GM12878 (cell line): Measurements from ENCODE around the gene HES7. TPM values are rescaled to one million over a fixed set of nuclear protein-coding genes. Genes with fewer than 3 reads are reported as not detected.

Experiments
- ATAC-seq: fragments of 200-7000 bp; cut with Tn5 transposase; 3 replicates; pipeline ENCODE4 v1.9.1; 2020; ENCODE audit warnings: mild to moderate bottlenecking, moderate library complexity
- BruUV-seq: library from RNA; stranded (reverse); fragments of 400-500 nt; replicated peaks from 2 replicates; lab custom pipeline; 2021; lab: Mats Ljungman, UMichigan
- CTCF ChIA-PET: fragments of 300-600 bp; sonication (Branson Sonifier 250); formaldehyde crosslinking; extraction: SDS; loops from one replicate; lab custom pipeline; 2021; ENCODE audit warnings: inconsistent platforms; lab: Yijun Ruan, JAX
- POLR2A ChIA-PET: fragments of 350-600 bp; formaldehyde crosslinking; extraction: SDS; loops from one replicate; lab custom pipeline; 2021; ENCODE audit warnings: inconsistent platforms; lab: Charles Lee
- RAD21 ChIA-PET: fragments of 300-600 bp; sonication (Branson Sonifier 250); formaldehyde crosslinking; loops from one replicate; lab custom pipeline; 2023; ENCODE audit warnings: antibody characterized with exemption; ENCODE audit not compliant: unreplicated experiment; lab: Charles Lee
- SMC1A ChIA-PET: fragments of 300-600 bp; sonication (Branson Sonifier 250); formaldehyde crosslinking; loops from one replicate; lab custom pipeline; 2023; ENCODE audit not compliant: unreplicated experiment, uncharacterized antibody; lab: Charles Lee
- DNase-seq: peaks from one replicate; pipeline ENCODE4 v3.0.0-alpha.2; 2011; ENCODE audit warnings: low read depth, low spot score
- FAIRE-seq: peaks from 3 replicates; lab custom pipeline; 2011; peaks lifted over from hg19 to GRCh38; lab: Jason Lieb, UNC
- H2AFZ ChIP-seq: 2 replicates; pipeline ENCODE4 v1.6.0; 2011; ENCODE audit warnings: low read depth, low read length, control low read depth; ENCODE audit not compliant: control insufficient read depth
- H3K27ac ChIP-seq: 2 replicates; pipeline ENCODE4 v1.5.1; 2011; ENCODE audit warnings: control low read depth; ENCODE audit not compliant: control insufficient read depth, insufficient read depth
- H3K27me3 ChIP-seq, 2 experiments: replicated peaks in 1 of 2; 2 replicates each; pipeline versions ENCODE4 v1.6.0 to v1.6.1; 2011; ENCODE audit warnings: low read length in 1 of 2; ENCODE audit not compliant: control insufficient read depth in 2 of 2, insufficient read depth in 2 of 2
- H3K36me3 ChIP-seq, 2 experiments: 2 replicates each; pipeline ENCODE4 v1.5.1; 2011; ENCODE audit warnings: low read length in 1 of 2; ENCODE audit not compliant: control insufficient read depth in 2 of 2, insufficient read depth in 2 of 2
- H3K4me1 ChIP-seq: 2 replicates; pipeline ENCODE4 v1.6.1; 2011; ENCODE audit warnings: mild to moderate bottlenecking, low read length, moderate library complexity, mixed read lengths; ENCODE audit not compliant: control insufficient read depth, insufficient read depth
- H3K4me2 ChIP-seq: 2 replicates; pipeline ENCODE4 v1.6.0; 2011; ENCODE audit warnings: control low read depth; ENCODE audit not compliant: control insufficient read depth, insufficient read depth
- H3K4me3 ChIP-seq: fragments of 200-600 bp; sonication (generic); 2 replicates; pipeline ENCODE4 v1.5.1; 2016
- H3K79me2 ChIP-seq: 2 replicates; pipeline ENCODE4 v1.6.0; 2011; ENCODE audit warnings: low read length; ENCODE audit not compliant: control insufficient read depth, insufficient read depth
- H3K9ac ChIP-seq: 2 replicates; pipeline ENCODE4 v1.8.0; 2011; ENCODE audit warnings: low read length, control low read depth, mixed read lengths; ENCODE audit not compliant: control insufficient read depth, insufficient read depth
- H3K9me3 ChIP-seq: replicated peaks from 3 replicates; pipeline ENCODE4 v1.5.1; 2011; ENCODE audit warnings: mild to moderate bottlenecking, low read length; ENCODE audit not compliant: control insufficient read depth, insufficient read depth
- H4K20me1 ChIP-seq: 2 replicates; pipeline ENCODE4 v1.6.0; 2011; ENCODE audit not compliant: control insufficient read depth, insufficient read depth
- FOS ChIP-seq: IDR thresholded peaks from 3 replicates; pipeline ENCODE4 v1.6.1; 2011; ENCODE audit warnings: borderline replicate concordance; ENCODE audit not compliant: insufficient read length; ENCODE audit errors: extremely low read depth
- GABPA ChIP-seq: IDR thresholded peaks from 2 replicates; pipeline ENCODE4 v1.6.1; 2014; ENCODE audit warnings: antibody characterized with exemption, low read depth, mild to moderate bottlenecking, inconsistent platforms
- IRF4 ChIP-seq: IDR thresholded peaks from 2 replicates; pipeline ENCODE4 v1.6.1; 2011; ENCODE audit warnings: low read depth, low read length
- MEF2A ChIP-seq: IDR thresholded peaks from 2 replicates; pipeline ENCODE4 v1.6.1; 2011; ENCODE audit warnings: low read depth, mild to moderate bottlenecking, low read length, moderate library complexity; ENCODE audit not compliant: insufficient read depth
- PRDM15 ChIP-seq: fragments of 450-650 bp; formaldehyde crosslinking; IDR thresholded peaks from 2 replicates; pipeline ENCODE4 v1.4.0; 2020; ENCODE audit warnings: mild to moderate bottlenecking, moderate library complexity
- RAD21 ChIP-seq: IDR thresholded peaks from 2 replicates; pipeline ENCODE4 v1.6.1; 2011; ENCODE audit warnings: mild to moderate bottlenecking, low read depth, low read length, moderate library complexity; ENCODE audit not compliant: insufficient read depth
- RAD51 ChIP-seq: fragments of 450-650 bp; IDR thresholded peaks from 2 replicates; pipeline ENCODE4 v1.6.1; 2016; ENCODE audit warnings: moderate library complexity, mild to moderate bottlenecking, inconsistent platforms
- RELA ChIP-seq: fragments of 450-650 bp; IDR thresholded peaks from 2 replicates; pipeline ENCODE4 v1.8.0; 2014; ENCODE audit warnings: borderline replicate concordance; ENCODE audit not compliant: partially characterized antibody
- ZNF217 ChIP-seq: fragments of 450-650 bp; IDR thresholded peaks from 2 replicates; pipeline ENCODE4 v1.6.1; 2017; ENCODE audit warnings: antibody characterized with exemption, mild to moderate bottlenecking
- ZNF24 ChIP-seq: fragments of 450-650 bp; IDR thresholded peaks from 2 replicates; pipeline ENCODE4 v1.6.1; 2017; ENCODE audit warnings: antibody characterized with exemption, mild to moderate bottlenecking
- WGBS: methylation state at CpG from one replicate; pipeline ENCODE4 v1.1.6; 2016; ENCODE audit warnings: low lambda C conversion rate; ENCODE audit not compliant: insufficient replicate concordance, insufficient coverage; ENCODE audit errors: missing lambda C conversion rate; 5-methylcytosine and 5-hydroxymethylcytosine counted together
- in situ Hi-C: fragments of 300-500 bp; cut with MboI; formaldehyde crosslinking; loops from 9 replicates; pipeline ENCODE4 v1.14.3; 2018; ENCODE audit warnings: mixed read lengths
- intact Hi-C: fragments of 100-400 bp; cut with micrococcal nuclease; formaldehyde crosslinking; loops from one replicate; pipeline ENCODE4 v1.14.2; 2022; ENCODE audit not compliant: unreplicated experiment
- polyA plus RNA-seq, 11 experiments: library from polyadenylated mRNA; depleted of rRNA in 4 of 11; unstranded in 6 of 11; stranded (reverse) in 5 of 11; fragments of >200 nt; fragmentation: Nextera tagmentation in 4 of 11; fragmentation: Illumina TruSeq in 1 of 11; extraction: Ambion mirVana in 4 of 11; extraction: Trizol in 1 of 11; gene quantifications; 1 replicate in 1 of 11; 2 replicates in 10 of 11; pipeline versions ENCODE4 v1.2.1 to v1.2.3, GENCODE V29; 2011 to 2016; ENCODE audit warnings: inconsistent platforms in 2 of 11, missing spikeins in 2 of 11, low read depth in 1 of 11
- total RNA-seq, 4 experiments: library from RNA; depleted of rRNA in 3 of 4; stranded (reverse); fragments of >200 nt in 3 of 4; fragmentation: Illumina TruSeq in 1 of 4; extraction: Trizol in 1 of 4; gene quantifications; 2 replicates each; pipeline versions ENCODE4 v1.2.1 to v1.2.3, GENCODE V29; 2013 to 2021
- TF ChIP-seq, protein P1 (sequence below): IDR thresholded peaks from 2 replicates; pipeline ENCODE4 v1.6.1; 2011; ENCODE audit warnings: borderline replicate concordance, low read depth, mild to moderate bottlenecking, moderate library complexity, mixed read lengths, low read length; ENCODE audit not compliant: insufficient read depth; ENCODE audit errors: extremely low read length
- TF ChIP-seq, protein P2 (sequence below): IDR thresholded peaks from 2 replicates; pipeline ENCODE4 v1.6.1; 2012; ENCODE audit warnings: low read depth, low read length, improper control_type of control experiment

The HES7 gene
- total and polyA plus RNA-seq, 10 of the 15 experiments (the other 5 are each of a cell fraction or from before 2014, with no cell fraction given), result 0.07 to 1.3 (median 0.63) TPM; not detected in 4

DNA sequence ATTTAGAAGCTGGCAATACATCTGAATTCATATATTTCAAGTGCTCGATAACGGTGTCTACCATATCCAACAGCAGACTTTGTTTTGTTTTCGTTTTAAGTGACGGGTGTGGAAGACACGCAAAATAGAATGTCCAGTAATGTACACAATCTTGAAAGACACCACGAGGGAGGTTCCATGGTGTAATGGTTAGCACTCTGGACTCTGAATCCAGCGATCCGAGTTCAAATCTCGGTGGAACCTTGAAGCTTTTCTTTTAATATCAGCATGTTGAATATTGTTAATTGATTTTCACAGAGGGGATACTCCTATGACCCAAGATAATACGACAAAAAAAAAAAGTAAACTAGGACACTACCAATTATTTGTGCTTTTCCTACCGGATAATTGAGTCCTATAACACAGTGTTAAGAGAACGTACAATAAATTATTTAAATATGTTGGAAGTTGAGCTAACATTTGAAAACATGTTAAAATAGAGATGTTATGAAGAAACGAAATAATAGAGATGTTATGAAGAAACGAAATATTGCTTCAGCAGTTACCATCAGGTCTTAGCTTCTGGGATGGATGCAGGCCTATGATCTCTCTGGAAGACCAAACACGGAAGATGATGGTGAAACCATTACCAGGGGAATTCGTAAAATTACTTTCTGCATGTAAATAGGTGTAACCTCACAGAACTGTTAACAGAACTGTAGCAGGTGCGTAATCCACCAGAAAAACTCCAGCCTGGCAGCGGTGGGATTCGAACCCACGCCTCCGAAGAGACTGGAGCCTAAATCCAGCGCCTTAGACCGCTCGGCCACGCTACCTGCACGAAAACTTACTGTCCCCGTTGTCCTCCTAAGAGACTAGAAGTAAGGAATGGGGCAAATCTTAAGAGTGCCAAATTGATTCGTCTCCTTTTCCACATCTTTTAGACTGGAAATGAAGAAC is 4.1 kb downstream of the HES7 start (continued):
- TF ChIP-seq IRF4, result peak; percentile 46
- TF ChIP-seq ZNF217, result peak; percentile 80; the same call in 1 of the 2 replicates
- TF ChIP-seq, protein P1, sequence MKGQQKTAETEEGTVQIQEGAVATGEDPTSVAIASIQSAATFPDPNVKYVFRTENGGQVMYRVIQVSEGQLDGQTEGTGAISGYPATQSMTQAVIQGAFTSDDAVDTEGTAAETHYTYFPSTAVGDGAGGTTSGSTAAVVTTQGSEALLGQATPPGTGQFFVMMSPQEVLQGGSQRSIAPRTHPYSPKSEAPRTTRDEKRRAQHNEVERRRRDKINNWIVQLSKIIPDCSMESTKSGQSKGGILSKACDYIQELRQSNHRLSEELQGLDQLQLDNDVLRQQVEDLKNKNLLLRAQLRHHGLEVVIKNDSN, result no peak
- peak; percentile 62; the same call in 1 of the 2 replicates for TF ChIP-seq GABPA
- no peak for TF ChIP-seq RAD21
- TF ChIP-seq FOS, result peak; percentile 6

DNA sequence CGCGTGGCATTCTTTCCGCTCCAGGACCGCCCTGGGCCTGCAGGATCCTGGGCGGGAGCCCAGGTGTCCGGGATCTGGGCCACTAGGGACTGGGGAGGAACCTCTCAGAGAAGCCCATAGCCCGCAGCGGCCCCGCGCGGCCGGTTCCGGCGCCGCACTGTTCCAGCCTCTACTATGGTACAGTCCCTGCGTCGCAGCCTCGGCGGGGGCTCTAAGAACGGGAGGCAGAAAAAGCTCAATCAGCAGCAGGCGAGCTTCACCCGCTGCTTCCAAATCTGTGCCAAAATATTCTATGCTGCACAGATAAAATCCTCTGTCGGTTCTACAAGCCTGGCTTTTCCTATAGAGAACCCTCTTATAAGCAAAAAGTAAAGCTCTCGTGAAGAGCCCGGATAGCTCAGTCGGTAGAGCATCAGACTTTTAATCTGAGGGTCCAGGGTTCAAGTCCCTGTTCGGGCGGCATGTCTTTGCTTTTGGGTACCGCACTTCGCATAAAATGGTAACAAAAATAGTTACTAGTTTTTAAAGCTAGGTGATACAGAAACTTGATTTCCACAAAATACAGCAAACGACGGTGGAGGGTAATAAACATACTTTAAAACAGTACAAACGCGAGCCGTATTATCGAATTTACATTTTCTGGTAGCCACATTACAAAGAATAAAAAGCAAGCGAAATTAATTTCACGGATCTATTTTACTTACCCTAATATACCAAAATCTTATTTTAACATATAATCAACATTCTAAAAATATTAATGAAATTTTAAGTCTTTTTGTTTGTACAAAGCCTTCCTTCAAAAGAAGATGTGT is 4.9 kb downstream of the HES7 start:
- SMC1A ChIA-PET, result interaction anchor here (0.7 to 3.7 kb wide), 32 partner anchors 9 to 799 kb away, joined by 3 to 28 read pairs (median 5); partner anchors contain the start of genes BORCS6, RANGRF and SLC25A35
- peak; percentile 79 for FAIRE-seq
- 2% methylated on average over 38 of the region's 38 CpGs for WGBS
- TF ChIP-seq MEF2A, result peak; percentile 50; the same call in 1 of the 2 replicates
- TF ChIP-seq RAD51, result peak; percentile 42
- TF ChIP-seq PRDM15 (CRISPR knock-in tag), result no peak
- TF ChIP-seq IRF4, result peak; percentile 10; the same call in 1 of the 2 replicates
- TF ChIP-seq, protein P2, sequence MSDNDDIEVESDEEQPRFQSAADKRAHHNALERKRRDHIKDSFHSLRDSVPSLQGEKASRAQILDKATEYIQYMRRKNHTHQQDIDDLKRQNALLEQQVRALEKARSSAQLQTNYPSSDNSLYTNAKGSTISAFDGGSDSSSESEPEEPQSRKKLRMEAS, result no peak
- TF ChIP-seq RELA, result peak; percentile 40
- TF ChIP-seq ZNF24, result peak; percentile 100

More for the DNA sequence above, 4.9 kb downstream of the HES7 start:
- no peaks in the 10 kb centered on the region for H3K36me3 ChIP-seq
- POLR2A ChIA-PET, result interaction anchor here (0.6 to 3.1 kb wide), 27 partner anchors 13 to 900 kb away, joined by 3 to 28 read pairs (median 4); partner anchors contain the start of genes AURKB, CNTROB, PER1 and RANGRF
- no peaks in the 10 kb centered on the region for H4K20me1 ChIP-seq
- peak overlapping the region; percentile 67 for H3K4me2 ChIP-seq
- H3K9ac ChIP-seq, result 0 out of 2 replicates have a peak overlapping the region, but pooled peaks have one; percentile 1
- RAD21 ChIA-PET, result interaction anchor here (0.6 to 3.3 kb wide), 26 partner anchors 9 to 206 kb away, joined by 3 to 40 read pairs (median 8); partner anchors contain the start of genes AURKB, BORCS6, CNTROB and RANGRF
- BruUV-seq, result no TSS peak
- ATAC-seq (peak; percentile 70), DNase-seq (peak; percentile 57)
- no peaks in the 10 kb centered on the region for H3K9me3 ChIP-seq
- H3K4me3 ChIP-seq, result peak overlapping the region; percentile 86
- peak overlapping the region; percentile 12; the same call in 1 of the 2 replicates for H3K27ac ChIP-seq
- H3K79me2 ChIP-seq, result no peaks in the 10 kb centered on the region
- in situ Hi-C loops, result loop anchor here (5.0 kb wide), 1 partner anchor 178 kb away; the partner anchor contains the start of gene SLC25A35
- peaks cover 3 to 9% of the 10 kb centered on the region in 2 experiments; a peak in 3 of 4 replicates for H3K27me3 ChIP-seq
- peaks cover 26% of the 10 kb centered on the region for H3K4me1 ChIP-seq
- peak overlapping the region; percentile 39 for H2AFZ ChIP-seq
- intact Hi-C loops, result loop anchor here (1.0 to 5.0 kb wide), 4 partner anchors 38 to 103 kb away; no protein-coding TSS in a partner anchor
- CTCF ChIA-PET, result interaction anchor here (0.6 to 7.4 kb wide), 53 partner anchors 8 to 776 kb away, joined by 3 to 116 read pairs (median 5); partner anchors contain the start of genes BORCS6, CNTROB, CTC1 and NAA38
